Breast epithelium (tissue), 3 donors: Measurements from ENCODE around the gene TMEM229A.

Source experiments
- CTCF ChIP-seq, 3 donors: fragments of 450-650 bp; IDR thresholded peaks; one replicate each; pipeline ENCODE4 v1.5.1; 2016 to 2017; ENCODE audit warnings: antibody characterized with exemption in 3 of 3, mild to moderate bottlenecking in 3 of 3, moderate library complexity in 3 of 3
- POLR2A ChIP-seq: fragments of 450-650 bp; IDR thresholded peaks from one replicate; pipeline ENCODE4 v1.6.1; 2016; ENCODE audit warnings: antibody characterized with exemption, mild to moderate bottlenecking, moderate library complexity
- POLR2AphosphoS5 ChIP-seq, 3 donors: sonication (generic); formaldehyde crosslinking; IDR thresholded peaks; one replicate each; pipeline ENCODE4 v1.6.1; 2017; ENCODE audit warnings: antibody characterized with exemption in 3 of 3

DNA sequence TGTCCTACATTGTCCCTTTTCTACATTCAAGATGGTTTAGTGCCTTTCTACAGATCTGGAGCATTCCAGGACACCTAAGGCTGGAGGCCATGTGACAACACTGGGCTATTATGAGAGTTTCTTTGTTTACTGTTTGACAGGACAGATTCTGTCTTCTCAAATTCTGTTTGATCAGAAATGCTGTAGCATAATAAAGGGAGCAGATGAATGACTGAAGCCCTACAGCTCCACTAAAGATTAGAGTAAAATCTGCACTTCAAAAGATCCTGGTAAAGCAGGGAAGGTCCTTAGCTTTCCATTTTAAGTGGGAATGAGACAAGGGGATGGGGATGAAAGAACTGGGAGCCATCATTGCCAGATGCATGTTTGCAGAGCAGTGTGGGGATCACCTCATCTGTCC lies 38.4 kb downstream of the TMEM229A start:
- no peak for TF ChIP-seq CTCF (IDR thresholded peaks at IDR 0.05)
- TF ChIP-seq POLR2A = no peak
- TF ChIP-seq POLR2AphosphoS5 (IDR thresholded peaks at IDR 0.05) = no peak
